HG02852 (cell line): ENCODE measurements around the gene DDX60.
A peak's percentile ranks its signal among the peaks of the same experiment; 100 is the strongest.
"Not testable (repeated sequence)": the region's sequence is repeated elsewhere in the genome, so short reads cannot be mapped to it uniquely, and the experiment has no call there.

ENCODE experiments used
- ATAC-seq: cut with Tn5 transposase; IDR thresholded peaks from one replicate; pipeline ENCODE4 v1.9.1; 2021; ENCODE audit warnings: mild to moderate bottlenecking, moderate library complexity; ENCODE audit not compliant: unreplicated experiment

DDX60 gene

GRCh38 chr4:168213511-168213910, 105.0 kb downstream of the DDX60 start:
- ATAC-seq = not testable (repeated sequence)

- no peak for ATAC-seq
Measured at GRCh38 chr4:168212656-168213055, 105.9 kb downstream of the DDX60 start.

GRCh38 chr4:168208957-168209614, 109.5 kb downstream of the DDX60 start:
- ATAC-seq = no peak

- ATAC-seq = no peak
Measured at GRCh38 chr4:168203233-168203911, 115.2 kb downstream of the DDX60 start.

GRCh38 chr4:168200685-168201084, 117.9 kb downstream of the DDX60 start:
- no peak for ATAC-seq

GRCh38 chr4:168199260-168199957, 119.1 kb downstream of the DDX60 start:
- ATAC-seq = no peak

- no peak for ATAC-seq
Measured at GRCh38 chr4:168197926-168198325, 120.6 kb downstream of the DDX60 start.

GRCh38 chr4:168188754-168189153, 129.8 kb downstream of the DDX60 start:
- peak; percentile 68 for ATAC-seq

GRCh38 chr4:168183717-168184571, 134.6 kb downstream of the DDX60 start:
- ATAC-seq = no peak

GRCh38 chr4:168177546-168178149, 140.9 kb downstream of the DDX60 start:
- no peak for ATAC-seq

GRCh38 chr4:168174308-168174707, 144.2 kb downstream of the DDX60 start:
- no peak for ATAC-seq

GRCh38 chr4:168167714-168168284, 150.8 kb downstream of the DDX60 start:
- peak; percentile 68 for ATAC-seq
